ENCODE data around the gene C6orf132. TPM values are rescaled to one million over a fixed set of nuclear protein-coding genes. Genes with fewer than 3 reads are reported as not detected.

The C6orf132 gene
- total RNA-seq, 2 donors from 2014 or later = 23.4 to 24.4 TPM

DNA sequence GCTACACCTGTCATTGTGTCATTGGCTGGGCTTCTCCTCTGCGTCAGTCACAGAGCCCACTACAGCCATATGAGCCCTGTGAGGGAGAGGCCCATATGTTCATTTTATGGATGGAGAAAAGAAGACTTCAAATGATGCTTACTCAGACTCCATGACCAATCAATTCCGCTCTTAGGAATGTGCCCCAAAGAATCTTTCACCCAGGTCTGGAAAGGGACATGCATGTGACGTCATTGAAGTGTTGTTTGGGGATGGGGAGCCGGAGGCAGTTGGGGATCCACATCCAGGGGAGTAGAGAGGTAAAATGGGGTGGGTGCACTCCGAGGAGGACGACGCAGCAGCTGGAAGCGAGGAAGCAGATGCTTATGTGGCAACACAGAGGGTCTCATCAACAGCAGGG lies 9.6 kb upstream of the C6orf132 start:
- no peak overlapping the region for H3K4me3 ChIP-seq (ENCODE audit: low read length)
- H3K9ac ChIP-seq (ENCODE audit: extremely low read depth, low read length, poor library complexity, severe bottlenecking) = no peak overlapping the region
- WGBS, 2 experiments (ENCODE audit: insufficient coverage in 1 of 2, insufficient read length in 1 of 2) = 88 to 93% methylated on average over 3 to 8 of the region's 8 CpGs
- TF ChIP-seq, protein P1, sequence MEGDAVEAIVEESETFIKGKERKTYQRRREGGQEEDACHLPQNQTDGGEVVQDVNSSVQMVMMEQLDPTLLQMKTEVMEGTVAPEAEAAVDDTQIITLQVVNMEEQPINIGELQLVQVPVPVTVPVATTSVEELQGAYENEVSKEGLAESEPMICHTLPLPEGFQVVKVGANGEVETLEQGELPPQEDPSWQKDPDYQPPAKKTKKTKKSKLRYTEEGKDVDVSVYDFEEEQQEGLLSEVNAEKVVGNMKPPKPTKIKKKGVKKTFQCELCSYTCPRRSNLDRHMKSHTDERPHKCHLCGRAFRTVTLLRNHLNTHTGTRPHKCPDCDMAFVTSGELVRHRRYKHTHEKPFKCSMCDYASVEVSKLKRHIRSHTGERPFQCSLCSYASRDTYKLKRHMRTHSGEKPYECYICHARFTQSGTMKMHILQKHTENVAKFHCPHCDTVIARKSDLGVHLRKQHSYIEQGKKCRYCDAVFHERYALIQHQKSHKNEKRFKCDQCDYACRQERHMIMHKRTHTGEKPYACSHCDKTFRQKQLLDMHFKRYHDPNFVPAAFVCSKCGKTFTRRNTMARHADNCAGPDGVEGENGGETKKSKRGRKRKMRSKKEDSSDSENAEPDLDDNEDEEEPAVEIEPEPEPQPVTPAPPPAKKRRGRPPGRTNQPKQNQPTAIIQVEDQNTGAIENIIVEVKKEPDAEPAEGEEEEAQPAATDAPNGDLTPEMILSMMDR (conservative IDR thresholded peaks at IDR 0.05) = no peak
- Mint-ChIP-seq H3K27me3 (ENCODE audit: insufficient read depth) (peaks cover 9% of the 10 kb centered on the region), H3K36me3 (ENCODE audit: low read depth) (no peaks in the 10 kb centered on the region), H3K4me3 (no peak overlapping the region), H3K9me3 (no peaks in the 10 kb centered on the region), H3K4me1 (peaks cover 20% of the 10 kb centered on the region), H3K27ac (no peak overlapping the region)
- peaks cover 2% of the 10 kb centered on the region for H3K9me3 ChIP-seq (ENCODE audit: control insufficient read depth, low read length)
- H3K27ac ChIP-seq (ENCODE audit: low read depth, low read length) = no peak overlapping the region
- no peak for DNase-seq
- peaks cover 8% of the 10 kb centered on the region for H3K4me1 ChIP-seq (ENCODE audit: control insufficient read depth, insufficient read depth, low read length)
- H3K36me3 ChIP-seq (ENCODE audit: control insufficient read depth, insufficient read depth, low read length) = no peaks in the 10 kb centered on the region
- no peaks in the 10 kb centered on the region for H3K27me3 ChIP-seq (ENCODE audit: control insufficient read depth, insufficient read depth, low read length, poor library complexity, severe bottlenecking)

DNA sequence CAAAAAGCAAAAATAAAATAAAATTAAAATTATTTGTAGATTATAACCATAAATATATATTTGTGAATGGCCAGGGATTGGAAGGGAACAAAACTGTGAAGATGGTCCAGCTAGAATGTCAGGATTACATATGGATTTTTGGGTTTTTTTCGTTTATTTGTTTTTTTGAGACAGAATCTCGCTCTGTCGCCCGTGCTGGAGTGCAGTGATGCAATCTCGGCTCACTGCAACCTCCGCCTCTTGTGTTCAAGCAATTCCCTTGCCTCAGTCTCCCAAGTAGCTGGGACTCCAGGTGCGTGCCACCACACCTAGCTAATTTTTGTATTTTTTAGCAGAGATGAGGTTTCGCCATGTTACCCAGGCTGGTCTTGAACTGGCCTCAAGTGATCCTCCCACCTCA lies 7.8 kb upstream of the C6orf132 start:
- WGBS, 2 experiments (ENCODE audit: insufficient coverage in 1 of 2, insufficient read length in 1 of 2) = 92 to 98% methylated on average over 6 to 8 of the region's 8 CpGs
- H3K27me3 Mint-ChIP-seq (ENCODE audit: insufficient read depth) = peaks cover 9% of the 10 kb centered on the region
- Histone ChIP-seq H3K9me3 (ENCODE audit: control insufficient read depth, low read length) (peaks cover 6% of the 10 kb centered on the region), H3K27me3 (ENCODE audit: control insufficient read depth, insufficient read depth, low read length, poor library complexity, severe bottlenecking) (no peaks in the 10 kb centered on the region), H3K4me1 (ENCODE audit: control insufficient read depth, insufficient read depth, low read length) (peaks cover 8% of the 10 kb centered on the region), H3K9ac (ENCODE audit: extremely low read depth, low read length, poor library complexity, severe bottlenecking) (no peak overlapping the region), H3K27ac (ENCODE audit: low read depth, low read length) (no peak overlapping the region), H3K36me3 (ENCODE audit: control insufficient read depth, insufficient read depth, low read length) (no peaks in the 10 kb centered on the region), H3K4me3 (ENCODE audit: low read length) (no peak overlapping the region)
- no peaks in the 10 kb centered on the region for H3K9me3 Mint-ChIP-seq
- no peak overlapping the region for H3K4me3 Mint-ChIP-seq
- TF ChIP-seq, protein P1 (conservative IDR thresholded peaks at IDR 0.05) = no peak
- H3K4me1 Mint-ChIP-seq = peaks cover 20% of the 10 kb centered on the region
- no peak for DNase-seq
- no peaks in the 10 kb centered on the region for H3K36me3 Mint-ChIP-seq (ENCODE audit: low read depth)
- no peak overlapping the region for H3K27ac Mint-ChIP-seq

DNA sequence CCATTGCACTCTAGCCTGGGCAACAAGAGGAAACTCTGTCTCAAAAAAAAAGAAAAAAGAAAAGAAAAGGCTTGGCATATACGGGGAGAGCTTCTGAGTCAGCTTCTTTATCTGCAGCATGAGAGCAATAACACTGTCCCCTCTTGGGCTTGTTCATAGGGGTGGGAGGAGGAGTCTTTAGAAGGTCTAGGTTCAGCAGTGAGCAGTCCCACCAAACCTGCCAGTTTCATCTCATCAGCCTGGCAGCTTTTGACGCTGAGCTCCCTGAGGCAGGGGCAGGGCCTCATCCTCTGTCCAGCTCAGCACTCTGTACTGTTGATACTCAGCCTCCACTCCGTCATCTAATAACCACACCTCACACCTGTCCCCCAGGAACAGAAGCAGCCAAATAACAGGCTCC lies 5.6 kb upstream of the C6orf132 start:
- Histone ChIP-seq H3K4me3 (ENCODE audit: low read length) (no peak overlapping the region), H3K4me1 (ENCODE audit: control insufficient read depth, insufficient read depth, low read length) (peaks cover 8% of the 10 kb centered on the region), H3K27me3 (ENCODE audit: control insufficient read depth, insufficient read depth, low read length, poor library complexity, severe bottlenecking) (no peaks in the 10 kb centered on the region), H3K9me3 (ENCODE audit: control insufficient read depth, low read length) (peaks cover 6% of the 10 kb centered on the region), H3K27ac (ENCODE audit: low read depth, low read length) (no peak overlapping the region), H3K36me3 (ENCODE audit: control insufficient read depth, insufficient read depth, low read length) (no peaks in the 10 kb centered on the region), H3K9ac (ENCODE audit: extremely low read depth, low read length, poor library complexity, severe bottlenecking) (no peak overlapping the region)
- TF ChIP-seq, protein P1 (conservative IDR thresholded peaks at IDR 0.05) = no peak
- no peaks in the 10 kb centered on the region for H3K36me3 Mint-ChIP-seq (ENCODE audit: low read depth)
- no peaks in the 10 kb centered on the region for H3K9me3 Mint-ChIP-seq
- WGBS, 2 experiments (ENCODE audit: insufficient coverage in 1 of 2, insufficient read length in 1 of 2) = 83 to 93% methylated on average over 2 to 3 of the region's 3 CpGs
- H3K4me3 Mint-ChIP-seq = no peak overlapping the region
- peaks cover 20% of the 10 kb centered on the region for H3K4me1 Mint-ChIP-seq
- peak overlapping the region; percentile 82 for H3K27ac Mint-ChIP-seq
- no peak for DNase-seq
- peaks cover 3% of the 10 kb centered on the region for H3K27me3 Mint-ChIP-seq (ENCODE audit: insufficient read depth)
